LNCAP (cell line): ENCODE measurements around the gene USP32.

Source experiments
- TF ChIP-seq, protein P1 (sequence below): fragments of 450-650 bp; IDR thresholded peaks from 2 replicates; pipeline ENCODE4 v1.5.1; 2017; ENCODE audit warnings: mild to moderate bottlenecking

The USP32 gene

DNA sequence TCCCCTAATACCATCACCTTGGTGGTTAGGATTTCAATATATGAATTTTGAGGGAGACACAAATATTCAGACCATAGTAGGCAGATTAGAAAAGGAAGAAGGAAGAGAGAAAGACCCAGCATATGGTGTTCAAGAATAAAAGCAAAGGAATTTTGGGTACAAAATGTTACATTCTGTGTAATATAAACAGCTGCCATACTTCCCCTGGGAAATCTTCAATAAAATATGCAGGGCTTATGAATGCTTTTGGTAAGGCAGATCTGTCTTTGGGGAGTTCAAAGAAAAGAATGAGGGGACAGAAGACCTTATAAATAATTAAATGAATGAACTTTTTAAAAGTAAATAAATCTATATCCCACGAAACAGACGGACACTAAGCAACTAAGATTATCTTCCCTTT lies 91.9 kb downstream of the USP32 start:
- TF ChIP-seq, protein P1, sequence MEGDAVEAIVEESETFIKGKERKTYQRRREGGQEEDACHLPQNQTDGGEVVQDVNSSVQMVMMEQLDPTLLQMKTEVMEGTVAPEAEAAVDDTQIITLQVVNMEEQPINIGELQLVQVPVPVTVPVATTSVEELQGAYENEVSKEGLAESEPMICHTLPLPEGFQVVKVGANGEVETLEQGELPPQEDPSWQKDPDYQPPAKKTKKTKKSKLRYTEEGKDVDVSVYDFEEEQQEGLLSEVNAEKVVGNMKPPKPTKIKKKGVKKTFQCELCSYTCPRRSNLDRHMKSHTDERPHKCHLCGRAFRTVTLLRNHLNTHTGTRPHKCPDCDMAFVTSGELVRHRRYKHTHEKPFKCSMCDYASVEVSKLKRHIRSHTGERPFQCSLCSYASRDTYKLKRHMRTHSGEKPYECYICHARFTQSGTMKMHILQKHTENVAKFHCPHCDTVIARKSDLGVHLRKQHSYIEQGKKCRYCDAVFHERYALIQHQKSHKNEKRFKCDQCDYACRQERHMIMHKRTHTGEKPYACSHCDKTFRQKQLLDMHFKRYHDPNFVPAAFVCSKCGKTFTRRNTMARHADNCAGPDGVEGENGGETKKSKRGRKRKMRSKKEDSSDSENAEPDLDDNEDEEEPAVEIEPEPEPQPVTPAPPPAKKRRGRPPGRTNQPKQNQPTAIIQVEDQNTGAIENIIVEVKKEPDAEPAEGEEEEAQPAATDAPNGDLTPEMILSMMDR, result no peak

DNA sequence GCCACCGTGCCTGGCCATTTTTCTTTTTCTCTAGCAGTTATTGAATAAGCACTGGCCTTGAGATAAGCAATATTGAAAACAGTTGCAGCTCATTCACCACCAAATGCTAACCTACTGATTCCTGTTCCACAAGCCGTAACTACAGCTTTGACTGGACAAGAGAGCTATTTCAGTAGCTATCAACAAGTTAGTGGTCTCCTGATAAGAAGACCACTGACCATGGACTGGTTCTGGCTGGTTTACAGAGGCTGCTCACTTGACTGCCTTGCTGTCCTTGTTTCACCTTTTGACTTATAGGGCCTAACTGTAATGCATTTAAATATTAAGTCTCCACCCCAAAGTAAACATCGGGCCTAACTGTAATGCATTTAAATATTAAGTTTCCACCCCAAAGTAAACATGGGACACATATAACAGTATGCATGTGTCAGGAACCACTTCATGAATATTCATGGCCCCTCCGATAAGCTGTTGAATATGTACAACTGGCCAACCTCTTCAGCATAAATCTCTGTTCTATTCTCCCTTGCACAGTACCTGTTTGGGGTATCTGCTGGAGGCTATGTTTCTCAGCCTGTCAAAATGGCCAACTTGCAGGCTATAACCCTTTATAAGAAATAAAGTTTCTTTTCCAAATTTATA lies 94.1 kb downstream of the USP32 start:
- TF ChIP-seq, protein P1, result no peak

DNA sequence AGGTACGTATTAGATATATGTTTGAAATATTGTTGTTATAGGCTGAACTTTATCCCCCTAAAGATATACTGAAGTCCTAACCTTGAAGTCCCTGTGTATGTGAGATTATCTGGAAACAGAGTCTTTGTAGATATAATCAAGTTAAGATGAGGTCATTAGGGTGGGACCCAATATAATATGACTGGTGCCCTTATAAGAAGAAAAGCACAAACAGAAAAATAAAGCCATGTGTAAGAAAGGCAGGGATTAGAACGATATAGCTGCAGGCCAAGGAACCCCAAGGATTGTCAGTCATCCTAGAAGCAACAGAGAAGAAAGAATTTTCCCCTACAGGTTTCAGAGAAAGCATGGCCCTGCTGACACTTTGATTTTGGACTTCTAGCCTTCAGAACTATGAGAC lies 95.8 kb downstream of the USP32 start:
- TF ChIP-seq, protein P1, result no peak

DNA sequence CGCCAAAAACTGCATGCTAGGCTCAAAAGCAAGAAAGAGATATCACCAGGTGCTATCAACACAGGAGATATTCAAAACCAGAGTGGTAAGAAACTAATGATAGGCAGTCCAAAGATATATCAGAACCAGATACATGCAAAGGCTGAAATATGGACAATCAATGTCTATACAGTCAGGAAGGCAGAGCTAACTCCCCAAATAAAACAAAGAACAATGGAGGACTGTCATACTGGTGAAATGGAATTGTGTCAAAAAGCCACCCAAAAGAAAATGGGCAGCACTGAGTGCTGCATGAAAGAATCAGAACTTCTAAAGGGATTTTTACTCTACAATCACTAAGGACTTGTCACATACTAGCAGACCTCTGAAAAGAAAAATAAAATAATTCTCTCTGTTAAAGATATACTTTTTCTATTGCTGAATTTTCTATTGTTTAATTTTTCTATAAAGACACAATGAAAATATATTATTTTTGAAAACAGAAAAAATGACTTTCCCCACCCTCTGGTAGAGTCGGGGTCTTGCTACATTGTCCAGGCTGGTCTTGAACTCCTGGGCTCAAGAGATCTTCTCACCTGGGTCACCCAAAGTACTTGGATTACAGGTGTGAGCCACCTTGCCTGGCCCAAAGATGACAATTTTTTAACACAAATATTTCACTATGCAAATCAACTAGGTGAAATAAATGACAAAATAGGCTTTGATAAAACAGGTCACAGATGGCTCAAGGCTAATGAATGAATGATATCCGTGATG lies 98.2 kb downstream of the USP32 start:
- TF ChIP-seq, protein P1, result no peak

DNA sequence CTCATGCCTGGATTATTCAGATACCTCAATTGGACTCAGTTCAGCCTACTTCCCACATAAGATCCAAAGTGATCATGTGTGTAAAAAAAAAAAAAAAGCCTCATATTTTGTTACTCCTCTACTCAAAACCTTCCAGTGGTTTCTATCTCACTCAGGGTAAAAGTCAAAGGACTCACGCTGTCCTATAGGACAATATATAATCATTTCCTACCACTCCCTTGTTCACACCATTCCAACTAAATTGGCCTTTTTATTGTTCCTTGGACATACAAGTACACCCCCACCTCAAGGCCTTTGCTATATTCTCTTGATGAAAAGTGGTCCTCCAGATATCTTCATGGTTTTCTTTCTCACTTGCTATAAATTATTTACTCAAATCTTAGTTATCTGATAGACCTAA lies 99.2 kb downstream of the USP32 start:
- TF ChIP-seq, protein P1, result no peak

DNA sequence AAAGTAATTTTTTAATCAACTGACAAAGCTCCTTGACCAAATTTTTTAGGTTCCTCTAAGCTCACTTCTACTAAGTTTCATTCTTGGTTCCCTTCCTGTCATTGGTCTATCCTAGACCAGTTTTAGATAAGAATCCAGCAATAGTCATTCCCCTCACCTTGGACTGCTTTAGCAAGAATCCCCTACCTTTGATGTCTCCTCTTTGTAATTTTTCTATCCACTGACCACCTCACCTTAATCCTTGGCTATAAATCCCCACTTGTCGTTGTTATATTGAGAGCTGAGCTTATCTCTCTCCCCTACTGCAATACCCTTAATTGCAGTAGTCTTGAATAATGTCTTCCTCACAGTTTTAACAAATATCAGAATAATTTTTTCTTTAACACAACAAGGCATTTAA lies 107.2 kb downstream of the USP32 start:
- TF ChIP-seq, protein P1, result no peak

DNA sequence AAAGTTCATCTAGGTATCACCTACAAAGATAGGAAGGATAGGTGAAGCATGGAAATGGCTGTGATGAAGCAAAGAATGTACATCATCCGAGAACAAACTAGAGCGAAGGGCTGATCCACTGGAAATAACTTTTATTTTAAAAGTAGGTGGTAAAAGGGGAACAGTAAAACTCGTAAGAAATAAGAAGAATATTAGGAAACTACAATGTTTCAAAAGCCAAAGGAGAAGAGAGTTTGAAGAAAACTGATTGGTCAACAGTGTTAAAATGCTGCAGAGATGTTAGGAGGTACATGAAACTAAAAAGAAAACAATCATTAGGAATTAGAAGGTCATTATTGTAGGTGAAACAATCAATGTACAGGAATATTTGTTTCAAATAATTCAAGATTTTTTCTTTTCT lies 108.1 kb downstream of the USP32 start:
- TF ChIP-seq, protein P1, result no peak
